ENCODE measurements around the gene MNS1. TPM values are rescaled to one million over a fixed set of nuclear protein-coding genes. Genes with fewer than 3 reads are reported as not detected.

MNS1 gene
- total RNA-seq, 1 donor from 2014 or later, result 1.9 TPM

GRCh38 chr15:56468401-56468800 lies 3.5 kb upstream of the MNS1 start:
- H3K4me1 Mint-ChIP-seq (ENCODE audit: unreplicated experiment), result peaks cover 9% of the 10 kb centered on the region
- no peak overlapping the region for H3K4me3 Mint-ChIP-seq (ENCODE audit: unreplicated experiment)
- H3K9me3 Mint-ChIP-seq (ENCODE audit: unreplicated experiment), result no peaks in the 10 kb centered on the region
- TF ChIP-seq CTCF (IDR thresholded peaks at IDR 0.05; ENCODE audit: unreplicated experiment), result no peak
- no peaks in the 10 kb centered on the region for H3K27me3 Mint-ChIP-seq (ENCODE audit: unreplicated experiment)
- DNase-seq (ENCODE audit: low spot score), result no peak
- no peaks in the 10 kb centered on the region for H3K36me3 Mint-ChIP-seq (ENCODE audit: low read depth, unreplicated experiment)
- no peak overlapping the region for H3K27ac Mint-ChIP-seq (ENCODE audit: unreplicated experiment)

- DNase-seq (ENCODE audit: low spot score), result no peak
- TF ChIP-seq CTCF (IDR thresholded peaks at IDR 0.05; ENCODE audit: unreplicated experiment), result no peak
- no peak overlapping the region for H3K4me3 Mint-ChIP-seq (ENCODE audit: unreplicated experiment)
Observed at GRCh38 chr15:56467616-56468015, 2.7 kb upstream of the MNS1 start.

GRCh38 chr15:56460947-56461346 lies 4.0 kb downstream of the MNS1 start:
- Mint-ChIP-seq H3K4me1 (ENCODE audit: unreplicated experiment) (peaks cover 4% of the 10 kb centered on the region), H3K27ac (ENCODE audit: unreplicated experiment) (no peak overlapping the region), H3K36me3 (ENCODE audit: low read depth, unreplicated experiment) (no peaks in the 10 kb centered on the region), H3K9me3 (ENCODE audit: unreplicated experiment) (no peaks in the 10 kb centered on the region), H3K27me3 (ENCODE audit: unreplicated experiment) (no peaks in the 10 kb centered on the region), H3K4me3 (ENCODE audit: unreplicated experiment) (no peak overlapping the region)
- no peak for TF ChIP-seq CTCF (IDR thresholded peaks at IDR 0.05; ENCODE audit: unreplicated experiment)
- DNase-seq (ENCODE audit: low spot score), result no peak

More at GRCh38 chr15:56467616-56468015, 2.7 kb upstream of the MNS1 start:
- no peaks in the 10 kb centered on the region for H3K36me3 Mint-ChIP-seq (ENCODE audit: low read depth, unreplicated experiment)
- no peaks in the 10 kb centered on the region for H3K27me3 Mint-ChIP-seq (ENCODE audit: unreplicated experiment)
- no peaks in the 10 kb centered on the region for H3K9me3 Mint-ChIP-seq (ENCODE audit: unreplicated experiment)
- peaks cover 9% of the 10 kb centered on the region for H3K4me1 Mint-ChIP-seq (ENCODE audit: unreplicated experiment)
- no peak overlapping the region for H3K27ac Mint-ChIP-seq (ENCODE audit: unreplicated experiment)

- no peaks in the 10 kb centered on the region for H3K9me3 Mint-ChIP-seq (ENCODE audit: unreplicated experiment)
- no peaks in the 10 kb centered on the region for H3K36me3 Mint-ChIP-seq (ENCODE audit: low read depth, unreplicated experiment)
- DNase-seq (ENCODE audit: low spot score), result no peak
- no peak overlapping the region for H3K4me3 Mint-ChIP-seq (ENCODE audit: unreplicated experiment)
- H3K27ac Mint-ChIP-seq (ENCODE audit: unreplicated experiment), result no peak overlapping the region
- no peak for TF ChIP-seq CTCF (IDR thresholded peaks at IDR 0.05; ENCODE audit: unreplicated experiment)
- peaks cover 9% of the 10 kb centered on the region for H3K4me1 Mint-ChIP-seq (ENCODE audit: unreplicated experiment)
- no peaks in the 10 kb centered on the region for H3K27me3 Mint-ChIP-seq (ENCODE audit: unreplicated experiment)
Observed at GRCh38 chr15:56460071-56460470, 4.9 kb downstream of the MNS1 start.

- no peak for DNase-seq (ENCODE audit: low spot score)
- H3K27me3 Mint-ChIP-seq (ENCODE audit: unreplicated experiment), result no peaks in the 10 kb centered on the region
- TF ChIP-seq CTCF (IDR thresholded peaks at IDR 0.05; ENCODE audit: unreplicated experiment), result no peak
Observed at GRCh38 chr15:56459096-56459495, 5.8 kb downstream of the MNS1 start.

More at GRCh38 chr15:56459096-56459495, 5.8 kb downstream of the MNS1 start:
- H3K36me3 Mint-ChIP-seq (ENCODE audit: low read depth, unreplicated experiment), result no peaks in the 10 kb centered on the region
- peaks cover 16% of the 10 kb centered on the region for H3K4me1 Mint-ChIP-seq (ENCODE audit: unreplicated experiment)
- no peaks in the 10 kb centered on the region for H3K9me3 Mint-ChIP-seq (ENCODE audit: unreplicated experiment)
- H3K27ac Mint-ChIP-seq (ENCODE audit: unreplicated experiment), result no peak overlapping the region
- H3K4me3 Mint-ChIP-seq (ENCODE audit: unreplicated experiment), result no peak overlapping the region
